ENCODE data around the gene ANKRD11. TPM values are rescaled to one million over a fixed set of nuclear protein-coding genes. Genes with fewer than 3 reads are reported as not detected.
"Not testable (repeated sequence)": the region's sequence is repeated elsewhere in the genome, so short reads cannot be mapped to it uniquely, and the experiment has no call there.

The ANKRD11 gene
- total RNA-seq, 1 experiment from 2014 or later: 34.4 TPM

- no peak for DNase-seq (ENCODE audit: low spot score)
These were observed 58.7 kb downstream of the ANKRD11 start for GRCh38 chr16:89431630-89432029.

GRCh38 chr16:89431158-89431584 lies 59.2 kb downstream of the ANKRD11 start:
- peak; percentile 79 for DNase-seq (ENCODE audit: low spot score)

- DNase-seq (ENCODE audit: low spot score): no peak
These were observed 59.8 kb downstream of the ANKRD11 start for GRCh38 chr16:89430436-89431157.

DNA sequence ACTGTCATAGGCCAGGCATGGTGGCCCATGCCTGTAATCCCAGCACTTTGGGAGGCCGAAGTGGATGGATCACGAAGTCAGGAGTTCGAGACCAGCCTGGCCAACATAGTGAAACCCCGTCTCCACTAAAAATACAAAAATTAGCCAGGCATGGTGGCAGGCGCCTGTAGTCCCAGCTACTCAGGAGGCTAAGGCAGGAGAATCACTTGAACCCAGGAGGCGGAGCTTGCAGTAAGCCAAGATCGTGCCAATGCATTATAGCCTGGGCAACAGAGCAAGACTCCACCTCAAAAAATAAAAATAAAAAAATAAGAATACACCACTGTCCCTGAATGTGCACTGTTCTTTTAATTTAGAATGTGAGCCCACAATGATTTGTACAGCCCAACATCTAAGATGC lies 61.8 kb downstream of the ANKRD11 start:
- not testable (repeated sequence) for DNase-seq (ENCODE audit: low spot score)

DNA sequence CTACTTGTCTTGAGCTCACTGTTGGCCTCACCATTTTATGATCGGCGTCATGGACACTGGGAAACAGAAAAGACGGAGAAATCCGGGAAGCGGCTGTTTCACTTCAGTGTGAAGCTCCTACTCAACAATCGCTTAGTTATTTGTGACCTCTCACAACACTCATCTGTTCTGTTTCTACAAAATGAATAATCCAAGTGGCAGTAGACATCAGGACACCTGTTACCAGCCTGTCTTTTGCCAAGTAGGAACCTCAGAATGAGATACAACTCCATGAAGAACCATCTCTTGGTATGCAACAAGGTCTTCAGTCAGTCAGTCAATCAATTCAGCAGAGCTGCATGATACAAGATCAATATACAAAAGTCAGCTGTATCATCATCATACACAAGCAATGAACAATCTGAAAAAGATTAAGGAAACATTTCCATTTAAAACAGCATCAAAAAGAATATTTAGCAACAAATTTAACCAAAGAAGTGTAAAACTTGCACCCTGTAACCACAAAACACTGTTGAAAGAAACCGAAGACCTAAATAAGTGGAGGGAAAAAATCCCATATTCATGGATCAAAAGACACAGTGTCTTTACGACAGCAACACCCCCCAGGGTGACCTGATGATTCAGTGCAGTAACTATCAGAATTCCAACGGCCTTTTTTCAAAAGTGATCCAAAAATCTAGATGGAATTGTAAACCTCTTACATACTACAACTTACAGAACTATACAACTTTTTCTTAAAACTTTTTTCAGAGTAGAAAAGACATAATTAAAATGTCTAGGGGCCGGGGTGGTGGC lies 63.4 kb downstream of the ANKRD11 start:
- no peak for DNase-seq (ENCODE audit: low spot score)

DNA sequence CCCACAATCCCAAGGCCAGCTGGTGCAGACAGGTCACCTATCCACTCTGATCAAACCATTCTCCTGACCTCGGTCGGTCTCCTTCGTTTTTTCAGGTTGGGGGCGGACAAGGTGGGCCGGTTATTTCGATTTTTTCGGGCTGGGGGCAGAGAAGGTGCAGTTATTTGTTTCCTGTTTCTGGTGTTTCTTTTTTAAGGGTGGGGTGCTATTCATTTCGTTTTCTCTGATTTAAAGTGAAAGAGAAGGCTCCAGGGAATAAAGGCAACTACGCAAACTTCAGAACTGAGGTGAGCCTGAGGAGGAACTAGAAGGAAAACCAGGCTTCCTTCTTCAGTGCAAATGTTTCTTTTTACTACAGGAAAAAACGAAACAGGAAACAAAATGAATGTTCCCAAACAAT lies 64.8 kb downstream of the ANKRD11 start:
- no peak for DNase-seq (ENCODE audit: low spot score)

- DNase-seq (ENCODE audit: low spot score): no peak
These were observed 66.6 kb downstream of the ANKRD11 start for GRCh38 chr16:89423681-89424260.

GRCh38 chr16:89422905-89423630 lies 67.3 kb downstream of the ANKRD11 start:
- no peak for DNase-seq (ENCODE audit: low spot score)

- DNase-seq (ENCODE audit: low spot score): no peak
These were observed 67.8 kb downstream of the ANKRD11 start for GRCh38 chr16:89422527-89422904.

GRCh38 chr16:89421300-89421699 lies 69.1 kb downstream of the ANKRD11 start:
- DNase-seq (ENCODE audit: low spot score): not testable (repeated sequence)

DNA sequence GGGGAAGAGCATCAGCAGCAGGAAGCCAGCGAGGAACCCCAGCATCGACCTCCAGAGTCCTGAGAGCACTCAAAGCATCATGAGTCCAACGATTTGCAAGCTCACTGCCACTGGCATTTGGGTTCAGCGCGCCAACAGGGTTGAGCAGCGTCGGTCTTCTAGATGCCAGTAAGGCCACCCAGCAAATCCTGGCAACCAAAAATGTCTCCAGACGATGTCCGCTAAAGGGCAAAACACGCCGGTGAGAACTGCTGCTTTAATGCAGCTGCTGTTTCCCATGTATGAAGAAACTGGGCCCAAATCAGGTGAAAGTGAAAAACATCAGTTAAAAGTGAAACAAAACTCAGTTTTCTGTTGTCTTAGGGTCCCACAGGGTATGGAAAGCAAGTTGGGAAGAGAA lies 70.2 kb downstream of the ANKRD11 start:
- no peak for DNase-seq (ENCODE audit: low spot score)

DNA sequence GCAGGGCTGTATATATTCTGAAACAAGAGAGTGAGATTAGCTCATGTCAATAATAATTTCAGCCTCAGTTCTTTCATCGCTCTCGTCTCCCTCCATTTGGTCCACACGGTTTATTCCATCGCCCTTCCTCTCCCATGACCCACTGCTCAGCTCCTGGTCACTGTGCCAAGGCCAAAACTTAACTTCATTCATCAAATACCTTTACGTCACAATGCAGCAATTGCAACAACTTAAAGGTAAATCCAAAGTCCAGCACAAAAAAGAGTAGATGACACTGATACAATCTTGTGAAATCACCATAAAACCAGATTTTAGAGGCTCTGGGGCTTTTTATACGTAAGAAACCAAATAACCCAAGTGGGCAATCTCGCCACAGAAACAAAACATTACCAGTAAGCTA lies 72.0 kb downstream of the ANKRD11 start:
- no peak for DNase-seq (ENCODE audit: low spot score)

GRCh38 chr16:89417352-89417751 lies 73.0 kb downstream of the ANKRD11 start:
- no peak for DNase-seq (ENCODE audit: low spot score)

DNA sequence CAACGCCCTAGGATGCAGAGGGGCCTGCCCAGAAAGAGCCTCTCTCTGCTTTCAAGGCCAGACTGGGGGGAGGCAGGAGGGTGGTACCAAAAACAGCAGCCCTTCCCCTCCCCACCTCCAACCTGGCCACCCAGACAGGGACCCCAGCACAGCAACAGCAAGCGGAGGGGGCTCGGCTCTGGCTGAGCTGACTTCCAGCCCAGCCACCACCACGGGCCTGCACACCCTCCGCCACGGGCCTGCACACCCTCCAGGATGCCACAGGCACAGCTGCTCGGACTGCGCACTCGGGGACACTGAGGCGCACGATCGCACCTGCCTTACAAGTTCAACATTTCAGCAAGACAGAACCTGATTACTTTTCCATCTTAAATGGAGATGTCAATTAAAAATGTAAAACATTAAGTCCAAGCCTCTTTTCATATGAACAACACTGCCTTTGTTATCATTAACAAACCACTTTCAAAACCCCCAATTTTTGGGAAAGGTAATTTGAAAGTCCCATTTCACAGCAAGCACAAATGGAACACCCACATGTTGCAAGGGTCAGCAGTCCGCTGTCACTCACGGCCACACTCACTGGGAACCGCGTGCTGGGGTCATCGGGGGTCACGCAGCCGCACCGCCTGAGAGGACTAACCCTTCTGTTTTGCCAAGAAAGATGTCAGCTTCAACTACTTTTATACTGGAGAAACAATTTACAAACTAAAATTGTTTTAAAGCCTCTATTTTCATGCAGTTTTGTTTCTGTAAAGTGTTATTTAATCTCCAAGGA lies 76.4 kb downstream of the ANKRD11 start:
- DNase-seq (ENCODE audit: low spot score): no peak

DNA sequence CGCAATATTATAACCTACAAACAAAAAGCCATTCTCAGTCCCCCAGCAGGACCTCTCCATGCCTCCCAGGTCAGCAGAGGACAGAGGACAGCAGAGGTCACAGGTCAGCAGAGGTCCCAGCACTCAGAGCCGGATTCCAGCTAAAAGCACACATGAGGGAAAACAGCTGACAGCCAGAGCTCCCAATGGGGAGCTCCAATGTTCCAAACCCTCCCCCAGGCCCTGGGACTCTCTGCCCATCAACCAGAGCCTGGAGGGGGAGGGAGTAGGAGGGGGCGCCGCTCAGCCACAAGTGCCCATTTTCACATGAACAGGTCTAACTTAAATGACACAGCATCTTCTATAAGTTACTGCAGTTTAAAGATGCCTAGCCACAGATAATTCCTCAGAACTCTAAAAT lies 77.5 kb downstream of the ANKRD11 start:
- DNase-seq (ENCODE audit: low spot score): no peak

GRCh38 chr16:89411335-89411850 lies 79.0 kb downstream of the ANKRD11 start:
- DNase-seq (ENCODE audit: low spot score): no peak

DNA sequence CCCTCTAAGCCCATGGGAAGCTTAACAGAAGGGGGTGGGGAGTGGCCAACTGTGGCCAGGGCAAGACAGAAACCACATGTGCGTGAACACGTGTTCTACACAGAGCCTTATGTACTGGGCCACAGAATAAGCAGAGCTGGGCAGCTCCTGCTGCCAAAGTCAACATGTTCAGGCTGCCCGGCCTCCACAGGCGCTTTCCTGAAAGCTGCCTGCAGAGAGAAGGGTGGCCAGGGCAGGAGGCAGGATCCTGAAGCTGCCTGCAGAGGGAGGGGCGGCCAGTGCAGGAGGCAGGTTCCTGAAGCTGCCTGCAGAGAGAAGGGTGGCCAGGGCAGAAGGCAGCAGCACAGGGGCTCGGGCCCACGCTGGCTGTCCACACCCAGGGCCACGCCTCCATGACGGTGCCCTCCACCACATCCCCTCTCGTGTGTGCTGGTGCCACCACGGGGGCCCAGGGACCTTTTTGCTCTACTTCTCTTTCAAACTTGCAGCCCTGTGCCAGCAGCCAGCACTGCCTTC lies 79.5 kb downstream of the ANKRD11 start:
- peak; percentile 21 for DNase-seq (ENCODE audit: low spot score)

DNA sequence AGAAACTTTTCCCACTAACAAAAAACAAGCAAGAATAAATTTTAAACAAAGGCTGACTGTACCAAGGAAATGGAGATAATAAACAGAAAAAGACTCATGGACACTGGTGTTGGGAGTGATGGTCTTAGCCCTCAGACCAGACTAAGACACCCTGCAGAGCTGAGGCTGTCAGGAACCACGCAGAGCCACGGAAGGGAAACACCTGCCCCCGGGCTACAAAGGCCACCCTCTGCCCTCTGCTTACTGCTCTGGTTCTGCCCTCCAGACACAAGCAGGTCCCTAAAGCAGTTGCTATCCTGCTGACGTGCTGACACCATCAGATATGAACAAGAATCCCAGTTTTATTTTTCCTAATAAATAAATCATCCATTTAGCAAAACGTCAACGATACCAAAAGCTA lies 80.0 kb downstream of the ANKRD11 start:
- no peak for DNase-seq (ENCODE audit: low spot score)

DNA sequence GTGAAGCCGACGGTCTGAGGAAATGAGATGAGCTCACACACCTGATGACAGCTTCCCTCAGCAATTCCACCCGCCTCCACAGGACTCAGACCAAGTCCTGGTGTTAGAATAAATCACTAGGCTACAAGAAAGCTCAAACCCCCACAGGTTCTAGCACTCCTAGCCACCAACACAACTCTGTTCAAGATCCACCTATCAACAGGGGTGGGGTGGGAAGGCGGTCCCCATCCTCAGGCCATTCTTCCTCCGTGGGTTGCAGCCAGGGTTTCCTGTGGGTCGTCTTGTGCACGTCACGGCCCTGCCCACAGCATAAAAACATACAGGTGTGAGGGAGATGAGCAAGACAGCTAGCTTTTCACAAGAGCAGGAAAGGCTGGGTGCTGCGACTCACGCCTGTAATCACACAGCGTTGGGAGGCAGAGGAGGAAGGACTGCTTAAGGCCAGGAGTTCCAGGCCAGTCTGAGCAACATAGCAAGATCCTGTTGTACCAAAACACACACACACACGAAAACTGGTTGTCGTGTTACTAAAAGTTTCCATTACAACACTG lies 81.1 kb downstream of the ANKRD11 start:
- DNase-seq (ENCODE audit: low spot score): no peak

- no peak for DNase-seq (ENCODE audit: low spot score)
These were observed 82.0 kb downstream of the ANKRD11 start for GRCh38 chr16:89408315-89408714.

- no peak for DNase-seq (ENCODE audit: low spot score)
These were observed 82.4 kb downstream of the ANKRD11 start for GRCh38 chr16:89407925-89408300.
